Loucy (cell line): Measurements from ENCODE around the gene IL5.

Experiments
- H2AFZ ChIP-seq: fragments of 200-600 bp; sonication (generic); 2 replicates; pipeline ENCODE4 v1.6.0; 2016; ENCODE audit warnings: antibody characterized with exemption, mild to moderate bottlenecking, low read length, moderate library complexity
- H3F3A ChIP-seq: fragments of 200-600 bp; 2 replicates; pipeline ENCODE4 v1.6.0; 2016; ENCODE audit warnings: antibody characterized with exemption, low read depth, mild to moderate bottlenecking
- H3K27me3 ChIP-seq: fragments of 200-600 bp; sonication (generic); 2 replicates; pipeline ENCODE4 v1.6.1; 2014; ENCODE audit warnings: low read length, mild to moderate bottlenecking; ENCODE audit not compliant: insufficient read depth, poor library complexity, severe bottlenecking
- H3K36me3 ChIP-seq: fragments of 200-600 bp; sonication (generic); 2 replicates; pipeline ENCODE4 v1.6.1; 2016; ENCODE audit warnings: low read length; ENCODE audit not compliant: insufficient read depth
- H3K4me1 ChIP-seq: fragments of 200-600 bp; sonication (generic); 2 replicates; pipeline ENCODE4 v1.5.1; 2014; ENCODE audit warnings: low read length, mild to moderate bottlenecking; ENCODE audit not compliant: insufficient read depth, poor library complexity, severe bottlenecking
- H3K4me2 ChIP-seq: fragments of 200-600 bp; sonication (generic); 2 replicates; pipeline ENCODE4 v1.6.0; 2014; ENCODE audit warnings: antibody characterized with exemption, low read length, low read depth, mild to moderate bottlenecking; ENCODE audit not compliant: poor library complexity, severe bottlenecking
- H3K4me3 ChIP-seq: fragments of 200-600 bp; sonication (generic); 2 replicates; pipeline ENCODE4 v1.5.1; 2014; ENCODE audit warnings: low read length, mild to moderate bottlenecking, mixed read lengths; ENCODE audit not compliant: poor library complexity, severe bottlenecking
- H3K79me2 ChIP-seq: fragments of 200-600 bp; sonication (generic); 2 replicates; pipeline ENCODE4 v1.6.1; 2014; ENCODE audit warnings: low read length; ENCODE audit not compliant: insufficient read depth
- H3K9ac ChIP-seq: fragments of 200-600 bp; sonication (generic); 2 replicates; pipeline ENCODE4 v1.6.0; 2014; ENCODE audit warnings: mild to moderate bottlenecking, low read depth, low read length, moderate library complexity; ENCODE audit not compliant: poor library complexity, severe bottlenecking
- H3K9me2 ChIP-seq: fragments of 200-600 bp; sonication (generic); replicated peaks from 2 replicates; pipeline ENCODE4 v1.6.1; 2016; ENCODE audit warnings: low read depth, low read length, mixed read lengths
- H3K9me3 ChIP-seq: fragments of 200-600 bp; sonication (generic); 2 replicates; pipeline ENCODE4 v1.6.1; 2014; ENCODE audit warnings: mild to moderate bottlenecking, antibody characterized with exemption, low read length, low read depth; ENCODE audit not compliant: insufficient read depth
- H4K20me1 ChIP-seq: fragments of 200-600 bp; sonication (generic); 2 replicates; pipeline ENCODE4 v1.6.0; 2014; ENCODE audit warnings: antibody characterized with exemption, low read length, mild to moderate bottlenecking; ENCODE audit not compliant: insufficient read depth, poor library complexity, severe bottlenecking
- EZH2phosphoT487 ChIP-seq: fragments of 200-600 bp; IDR thresholded peaks from 2 replicates; pipeline ENCODE4 v1.6.1; 2018; ENCODE audit warnings: antibody characterized with exemption, mild to moderate bottlenecking, moderate library complexity, borderline replicate concordance
- TF ChIP-seq, protein P1 (sequence below): fragments of 200-600 bp; sonication (generic); conservative IDR thresholded peaks from 2 replicates; pipeline ENCODE4 v1.5.1; 2014; ENCODE audit warnings: mild to moderate bottlenecking, antibody characterized with exemption, low read length

The IL5 gene

DNA sequence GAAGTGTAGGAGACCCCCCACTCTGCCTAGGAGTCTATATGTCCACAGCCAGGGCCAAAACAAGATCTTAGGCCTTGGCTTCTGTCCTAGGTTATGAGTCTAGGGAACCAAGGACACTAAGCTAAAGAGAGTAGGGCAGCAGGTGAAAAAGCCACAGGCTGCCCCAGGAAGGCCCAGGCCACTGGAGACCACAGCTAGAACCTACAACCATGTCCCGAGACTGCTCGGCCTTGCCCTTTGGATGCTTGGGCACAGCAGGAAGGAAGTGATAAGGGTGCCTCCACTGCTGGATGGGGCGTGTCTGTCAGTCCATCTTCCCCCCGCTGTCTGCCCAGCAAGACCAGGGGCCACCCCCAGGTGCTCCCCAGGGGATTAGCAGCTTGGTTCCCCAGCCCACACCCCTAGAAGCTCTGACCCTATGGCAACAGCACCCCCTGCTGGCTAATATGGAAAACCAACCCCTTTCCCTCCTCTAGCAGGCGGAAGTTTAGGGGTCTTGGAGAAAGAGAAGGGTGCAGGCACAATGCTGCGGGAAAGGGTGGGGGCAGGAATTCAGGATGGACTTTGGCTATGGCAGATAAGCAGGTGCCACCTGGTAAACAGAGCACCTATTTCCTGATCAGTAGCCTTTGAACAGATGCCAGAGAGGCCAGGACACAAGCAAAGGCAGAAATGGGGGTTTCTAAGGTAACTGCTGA, 42.2 kb downstream of the IL5 start:
- no peaks in the 10 kb centered on the region for H3K27me3 ChIP-seq
- H3K4me3 ChIP-seq: no peak overlapping the region
- peak overlapping the region; percentile 59 for H3K9ac ChIP-seq
- H3K36me3 ChIP-seq: no peaks in the 10 kb centered on the region
- no peaks in the 10 kb centered on the region for H3K9me3 ChIP-seq
- no peaks in the 10 kb centered on the region for H3K9me2 ChIP-seq
- H3K4me2 ChIP-seq: peak overlapping the region; percentile 52
- H2AFZ ChIP-seq: no peak overlapping the region
- TF ChIP-seq EZH2phosphoT487: no peak
- TF ChIP-seq, protein P1, sequence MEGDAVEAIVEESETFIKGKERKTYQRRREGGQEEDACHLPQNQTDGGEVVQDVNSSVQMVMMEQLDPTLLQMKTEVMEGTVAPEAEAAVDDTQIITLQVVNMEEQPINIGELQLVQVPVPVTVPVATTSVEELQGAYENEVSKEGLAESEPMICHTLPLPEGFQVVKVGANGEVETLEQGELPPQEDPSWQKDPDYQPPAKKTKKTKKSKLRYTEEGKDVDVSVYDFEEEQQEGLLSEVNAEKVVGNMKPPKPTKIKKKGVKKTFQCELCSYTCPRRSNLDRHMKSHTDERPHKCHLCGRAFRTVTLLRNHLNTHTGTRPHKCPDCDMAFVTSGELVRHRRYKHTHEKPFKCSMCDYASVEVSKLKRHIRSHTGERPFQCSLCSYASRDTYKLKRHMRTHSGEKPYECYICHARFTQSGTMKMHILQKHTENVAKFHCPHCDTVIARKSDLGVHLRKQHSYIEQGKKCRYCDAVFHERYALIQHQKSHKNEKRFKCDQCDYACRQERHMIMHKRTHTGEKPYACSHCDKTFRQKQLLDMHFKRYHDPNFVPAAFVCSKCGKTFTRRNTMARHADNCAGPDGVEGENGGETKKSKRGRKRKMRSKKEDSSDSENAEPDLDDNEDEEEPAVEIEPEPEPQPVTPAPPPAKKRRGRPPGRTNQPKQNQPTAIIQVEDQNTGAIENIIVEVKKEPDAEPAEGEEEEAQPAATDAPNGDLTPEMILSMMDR: peak; percentile 75
- H3K79me2 ChIP-seq: peaks cover 7% of the 10 kb centered on the region; the same call in 1 of the 2 replicates
- no peaks in the 10 kb centered on the region for H3F3A ChIP-seq
- H3K4me1 ChIP-seq: peaks cover 35% of the 10 kb centered on the region
- no peaks in the 10 kb centered on the region for H4K20me1 ChIP-seq

DNA sequence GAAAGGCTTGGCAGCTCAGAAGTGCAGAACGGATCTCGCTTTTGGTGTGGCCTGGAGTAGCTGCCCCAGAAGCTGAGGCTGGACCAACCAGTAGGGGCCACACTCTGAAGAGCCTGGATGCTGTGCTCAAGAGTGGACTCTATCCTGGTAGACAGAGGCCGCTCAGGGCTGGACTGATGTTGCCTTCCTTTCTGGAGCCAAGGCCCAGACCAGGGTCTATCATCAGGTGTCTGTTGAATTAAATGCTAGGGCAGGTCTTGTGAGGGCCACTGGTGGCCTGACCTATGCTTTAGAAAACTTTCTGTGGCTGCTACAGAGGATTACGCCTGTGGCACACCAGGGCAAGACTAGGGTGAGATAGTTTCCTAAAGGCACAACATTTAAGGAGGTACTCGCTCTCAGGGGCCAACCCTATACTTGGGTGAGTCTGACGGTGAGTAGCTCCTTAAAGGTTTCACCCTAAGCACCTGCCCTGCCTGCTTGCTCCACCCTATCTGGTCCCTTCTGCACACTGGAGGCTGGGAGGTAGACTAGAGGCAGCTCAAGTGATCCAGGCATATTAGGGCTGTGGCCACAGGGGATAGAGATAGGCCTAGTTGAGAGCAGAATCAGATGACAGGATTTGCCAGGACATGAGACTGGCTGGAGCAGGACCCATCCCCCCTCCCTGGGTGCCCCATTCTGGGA, 42.9 kb downstream of the IL5 start:
- H3K4me3 ChIP-seq: no peak overlapping the region
- H3K4me2 ChIP-seq: peak overlapping the region; percentile 52
- H3F3A ChIP-seq: no peaks in the 10 kb centered on the region
- H3K9ac ChIP-seq: peak overlapping the region; percentile 59
- no peaks in the 10 kb centered on the region for H4K20me1 ChIP-seq
- H3K36me3 ChIP-seq: no peaks in the 10 kb centered on the region
- no peaks in the 10 kb centered on the region for H3K9me3 ChIP-seq
- H3K79me2 ChIP-seq: peaks cover 8% of the 10 kb centered on the region; the same call in 1 of the 2 replicates
- no peak overlapping the region for H2AFZ ChIP-seq
- no peaks in the 10 kb centered on the region for H3K9me2 ChIP-seq
- H3K27me3 ChIP-seq: no peaks in the 10 kb centered on the region
- TF ChIP-seq EZH2phosphoT487: no peak
- TF ChIP-seq, protein P1: no peak
- H3K4me1 ChIP-seq: peaks cover 33% of the 10 kb centered on the region

DNA sequence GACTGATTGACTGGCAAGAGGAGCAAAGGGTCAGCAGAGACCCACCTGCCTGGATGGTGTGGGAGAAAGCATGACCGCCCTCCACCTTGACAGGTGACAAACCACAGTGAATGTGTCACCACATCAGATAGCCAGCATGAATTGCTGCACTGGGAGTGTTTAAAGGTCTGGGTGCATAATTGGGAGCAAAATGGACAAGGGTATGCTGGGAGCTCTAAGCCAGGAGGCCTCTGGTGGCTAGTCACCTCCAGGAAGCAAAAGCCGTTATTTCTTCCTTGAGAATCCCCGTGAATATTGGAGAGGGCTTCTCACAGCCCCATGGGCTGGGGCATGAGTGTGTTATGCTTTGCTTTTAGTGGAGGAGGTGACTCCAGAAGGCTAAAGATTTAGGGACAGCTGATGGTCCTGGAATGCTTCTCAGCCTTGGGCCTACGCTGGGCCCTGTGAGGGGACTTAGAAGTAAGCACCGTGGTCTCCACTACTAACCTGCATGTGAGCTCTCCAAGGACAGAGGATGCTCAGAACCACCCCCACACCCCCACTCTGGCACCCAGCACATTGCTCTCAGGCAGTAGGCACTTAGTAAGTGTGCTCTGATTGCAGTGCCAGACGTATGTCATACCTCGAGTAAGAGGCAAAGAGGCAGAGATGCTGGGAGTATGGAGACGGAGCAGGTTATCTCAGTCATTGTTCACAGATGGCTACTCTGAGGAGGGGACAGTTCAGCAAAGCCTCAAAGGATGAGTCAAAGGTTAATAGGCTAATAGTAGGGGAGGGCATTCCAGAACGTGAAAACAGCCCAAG, 43.7 kb downstream of the IL5 start:
- Histone ChIP-seq H3K4me2 (no peak overlapping the region), H3K4me3 (no peak overlapping the region), H3K4me1 (peaks cover 40% of the 10 kb centered on the region), H3K9me2 (no peaks in the 10 kb centered on the region), H3F3A (no peaks in the 10 kb centered on the region), H2AFZ (no peak overlapping the region), H3K9ac (no peak overlapping the region), H3K27me3 (no peaks in the 10 kb centered on the region), H3K36me3 (no peaks in the 10 kb centered on the region), H3K9me3 (no peaks in the 10 kb centered on the region), H3K79me2 (peaks cover 14% of the 10 kb centered on the region; the same call in 1 of the 2 replicates), H4K20me1 (no peaks in the 10 kb centered on the region)
- TF ChIP-seq, protein P1: no peak
- TF ChIP-seq EZH2phosphoT487: no peak
